MCF 10A (cell line): ENCODE measurements around the gene ABLIM2. TPM values are rescaled to one million over a fixed set of nuclear protein-coding genes. Genes with fewer than 3 reads are reported as not detected.

Source experiments
- BruUV-seq: library from RNA; stranded (reverse); fragments of 400-500 nt; replicated peaks from 2 replicates; lab custom pipeline; 2021; lab: Mats Ljungman, UMichigan
- CTCF ChIA-PET: fragments of 300-600 bp; sonication (Branson Sonifier 250); formaldehyde crosslinking; extraction: SDS; loops from one replicate; lab custom pipeline; 2021; ENCODE audit warnings: antibody characterized with exemption, inconsistent platforms; lab: Yijun Ruan, JAX
- POLR2A ChIA-PET: fragments of 300-600, 350-650 bp; sonication (Branson Sonifier 250); formaldehyde crosslinking; extraction: SDS; loops from one replicate; lab custom pipeline; 2020; ENCODE audit warnings: antibody characterized with exemption, inconsistent platforms; lab: Yijun Ruan, JAX
- DNase-seq: peaks from one replicate; pipeline ENCODE4 v3.0.0-alpha.2; 2018; ENCODE audit not compliant: unreplicated experiment
- H3K27ac Mint-ChIP-seq: one replicate; pipeline ENCODE4 v1.8.0; 2022; ENCODE audit warnings: mild to moderate bottlenecking, low read depth, mixed read lengths; ENCODE audit not compliant: unreplicated experiment
- H3K27me3 Mint-ChIP-seq: one replicate; pipeline ENCODE4 v1.8.0; 2022; ENCODE audit warnings: mixed read lengths; ENCODE audit not compliant: insufficient read depth, unreplicated experiment
- H3K36me3 Mint-ChIP-seq: one replicate; pipeline ENCODE4 v1.8.0; 2022; ENCODE audit warnings: mild to moderate bottlenecking, moderate library complexity, mixed read lengths; ENCODE audit not compliant: insufficient read depth, unreplicated experiment
- H3K4me1 Mint-ChIP-seq: one replicate; pipeline ENCODE4 v1.8.0; 2022; ENCODE audit warnings: mixed read lengths; ENCODE audit not compliant: insufficient read depth, unreplicated experiment
- H3K4me3 Mint-ChIP-seq: one replicate; pipeline ENCODE4 v1.8.0; 2022; ENCODE audit warnings: mild to moderate bottlenecking, moderate library complexity, mixed read lengths; ENCODE audit not compliant: unreplicated experiment
- H3K9me3 Mint-ChIP-seq: one replicate; pipeline ENCODE4 v1.8.0; 2022; ENCODE audit warnings: mixed read lengths; ENCODE audit not compliant: unreplicated experiment
- intact Hi-C: fragments of 100-400 bp; cut with micrococcal nuclease; formaldehyde crosslinking; loops from 2 replicates; pipeline ENCODE4 v1.14.1; 2022
- total RNA-seq: library from RNA; stranded (reverse); gene quantifications from 2 replicates; pipeline ENCODE4 v1.2.3, GENCODE V29; 2022
- TF ChIP-seq, protein P1 (sequence below): fragments of 200-600 bp; IDR thresholded peaks from one replicate; pipeline ENCODE4 v1.8.0; 2022; ENCODE audit warnings: antibody characterized with exemption, mild to moderate bottlenecking; ENCODE audit not compliant: unreplicated experiment

ABLIM2 gene
- total RNA-seq, 1 experiment from 2014 or later: 5.3 TPM

GRCh38 chr4:8016527-8016926 lies 142.1 kb downstream of the ABLIM2 start:
- intact Hi-C loops: no loop called here
- peaks cover 39% of the 10 kb centered on the region for H3K27me3 Mint-ChIP-seq
- ChIA-PET CTCF (interaction anchor here (0.6 to 1.2 kb wide), 2 partner anchors 9 to 188 kb away, joined by 3 read pairs; no protein-coding TSS in a partner anchor), POLR2A (no interaction called here)
- peaks cover 11% of the 10 kb centered on the region for H3K9me3 Mint-ChIP-seq
- H3K4me1 Mint-ChIP-seq: peaks cover 17% of the 10 kb centered on the region
- no peak overlapping the region for H3K4me3 Mint-ChIP-seq
- no TSS peak for BruUV-seq
- no peak overlapping the region for H3K27ac Mint-ChIP-seq
- DNase-seq: no peak
- TF ChIP-seq, protein P1, sequence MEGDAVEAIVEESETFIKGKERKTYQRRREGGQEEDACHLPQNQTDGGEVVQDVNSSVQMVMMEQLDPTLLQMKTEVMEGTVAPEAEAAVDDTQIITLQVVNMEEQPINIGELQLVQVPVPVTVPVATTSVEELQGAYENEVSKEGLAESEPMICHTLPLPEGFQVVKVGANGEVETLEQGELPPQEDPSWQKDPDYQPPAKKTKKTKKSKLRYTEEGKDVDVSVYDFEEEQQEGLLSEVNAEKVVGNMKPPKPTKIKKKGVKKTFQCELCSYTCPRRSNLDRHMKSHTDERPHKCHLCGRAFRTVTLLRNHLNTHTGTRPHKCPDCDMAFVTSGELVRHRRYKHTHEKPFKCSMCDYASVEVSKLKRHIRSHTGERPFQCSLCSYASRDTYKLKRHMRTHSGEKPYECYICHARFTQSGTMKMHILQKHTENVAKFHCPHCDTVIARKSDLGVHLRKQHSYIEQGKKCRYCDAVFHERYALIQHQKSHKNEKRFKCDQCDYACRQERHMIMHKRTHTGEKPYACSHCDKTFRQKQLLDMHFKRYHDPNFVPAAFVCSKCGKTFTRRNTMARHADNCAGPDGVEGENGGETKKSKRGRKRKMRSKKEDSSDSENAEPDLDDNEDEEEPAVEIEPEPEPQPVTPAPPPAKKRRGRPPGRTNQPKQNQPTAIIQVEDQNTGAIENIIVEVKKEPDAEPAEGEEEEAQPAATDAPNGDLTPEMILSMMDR: no peak
- H3K36me3 Mint-ChIP-seq: peaks cover 4% of the 10 kb centered on the region

GRCh38 chr4:8015512-8015911 lies 143.1 kb downstream of the ABLIM2 start:
- DNase-seq: no peak
- Mint-ChIP-seq H3K9me3 (peaks cover 11% of the 10 kb centered on the region), H3K27me3 (peaks cover 41% of the 10 kb centered on the region), H3K4me3 (peak overlapping the region; percentile 33), H3K4me1 (peaks cover 16% of the 10 kb centered on the region), H3K27ac (peak overlapping the region; percentile 33), H3K36me3 (peaks cover 4% of the 10 kb centered on the region)
- ChIA-PET CTCF (interaction anchor here (1.2 kb wide), 1 partner anchor 8 kb away, joined by 3 read pairs; no protein-coding TSS in a partner anchor), POLR2A (interaction anchor here (0.6 to 0.7 kb wide), 2 partner anchors 27 to 712 kb away, joined by 3 to 4 read pairs; no protein-coding TSS in a partner anchor)
- intact Hi-C loops: no loop called here
- no TSS peak for BruUV-seq
- TF ChIP-seq, protein P1: peak; percentile 31

- Mint-ChIP-seq H3K36me3 (peaks cover 4% of the 10 kb centered on the region), H3K4me1 (peaks cover 5% of the 10 kb centered on the region), H3K27ac (no peak overlapping the region), H3K4me3 (no peak overlapping the region), H3K9me3 (peaks cover 11% of the 10 kb centered on the region), H3K27me3 (peaks cover 41% of the 10 kb centered on the region)
- POLR2A ChIA-PET: no interaction called here
- no TSS peak for BruUV-seq
- intact Hi-C loops: no loop called here
- DNase-seq: no peak
- TF ChIP-seq, protein P1: no peak
- CTCF ChIA-PET: interaction anchor here (0.6 to 1.1 kb wide), 2 partner anchors 17 to 212 kb away, joined by 3 read pairs; no protein-coding TSS in a partner anchor
Observed at GRCh38 chr4:8013976-8014726, 144.5 kb downstream of the ABLIM2 start.

- no peak overlapping the region for H3K4me3 Mint-ChIP-seq
- no peak for DNase-seq
- no peak overlapping the region for H3K27ac Mint-ChIP-seq
- peaks cover 5% of the 10 kb centered on the region for H3K4me1 Mint-ChIP-seq
- intact Hi-C loops: no loop called here
- H3K9me3 Mint-ChIP-seq: peaks cover 11% of the 10 kb centered on the region
- POLR2A ChIA-PET: no interaction called here
- TF ChIP-seq, protein P1: no peak
- CTCF ChIA-PET: no interaction called here
- no TSS peak for BruUV-seq
- peaks cover 41% of the 10 kb centered on the region for H3K27me3 Mint-ChIP-seq
- H3K36me3 Mint-ChIP-seq: peaks cover 4% of the 10 kb centered on the region
Observed at GRCh38 chr4:8012517-8012916, 146.1 kb downstream of the ABLIM2 start.
